Caco-2 (cell line): ENCODE results near the gene ALDH9A1. TPM values are rescaled to one million over a fixed set of nuclear protein-coding genes. Genes with fewer than 3 reads are reported as not detected.
"Not testable (repeated sequence)": the region's sequence is repeated elsewhere in the genome, so short reads cannot be mapped to it uniquely, and the experiment has no call there.

Experiments
- BruUV-seq: library from RNA; stranded (reverse); fragments of 400-500 nt; replicated peaks from 2 replicates; lab custom pipeline; 2021; lab: Mats Ljungman, UMichigan
- CTCF ChIA-PET: fragments of 300-600 bp; sonication (Branson Sonifier 250); formaldehyde crosslinking; loops from one replicate; lab custom pipeline; 2022; ENCODE audit warnings: antibody characterized with exemption; lab: Charles Lee
- POLR2A ChIA-PET: fragments of 300-600 bp; sonication (Branson Sonifier 250); formaldehyde crosslinking; loops from one replicate; lab custom pipeline; 2022; ENCODE audit warnings: antibody characterized with exemption; lab: Charles Lee
- DNase-seq, 2 experiments: peaks; one replicate each; pipeline versions ENCODE4 v3.0.0 to v3.0.0-alpha.2; 2020 to 2022
- H3K27me3 ChIP-seq: replicated peaks from 2 replicates; pipeline ENCODE4 v1.6.0; 2011; ENCODE audit warnings: low read length; ENCODE audit not compliant: control insufficient read depth, insufficient read depth
- H3K36me3 ChIP-seq: 2 replicates; pipeline ENCODE4 v1.5.1; 2011; ENCODE audit warnings: low read length; ENCODE audit not compliant: control insufficient read depth, insufficient read depth
- H3K4me1 ChIP-seq: fragments of 250-450 bp; sonication (Bioruptor Pico); 2 replicates; pipeline ENCODE4 v1.5.1; 2020; ENCODE audit warnings: mild to moderate bottlenecking
- H3K4me3 ChIP-seq: 2 replicates; pipeline ENCODE4 v1.5.1; 2011; ENCODE audit warnings: low read depth, mild to moderate bottlenecking, control low read depth, low read length
- H3K9me3 ChIP-seq: fragments of 250-450 bp; sonication (Bioruptor Pico); 2 replicates; pipeline ENCODE4 v1.5.1; 2020; ENCODE audit warnings: mild to moderate bottlenecking, moderate library complexity
- H3K27ac Mint-ChIP-seq: one replicate; pipeline ENCODE4 v1.8.0; 2022; ENCODE audit warnings: mixed read lengths; ENCODE audit not compliant: unreplicated experiment
- H3K27me3 Mint-ChIP-seq: one replicate; pipeline ENCODE4 v1.8.0; 2022; ENCODE audit warnings: mixed read lengths; ENCODE audit not compliant: insufficient read depth, unreplicated experiment
- H3K36me3 Mint-ChIP-seq: one replicate; pipeline ENCODE4 v1.8.0; 2022; ENCODE audit warnings: mild to moderate bottlenecking, mixed read lengths; ENCODE audit not compliant: insufficient read depth, unreplicated experiment
- H3K4me1 Mint-ChIP-seq: one replicate; pipeline ENCODE4 v1.8.0; 2022; ENCODE audit warnings: low read depth, mixed read lengths; ENCODE audit not compliant: unreplicated experiment
- H3K4me3 Mint-ChIP-seq: one replicate; pipeline ENCODE4 v1.8.0; 2022; ENCODE audit warnings: mild to moderate bottlenecking, moderate library complexity, mixed read lengths; ENCODE audit not compliant: unreplicated experiment
- H3K9me3 Mint-ChIP-seq: one replicate; pipeline ENCODE4 v1.8.0; 2022; ENCODE audit warnings: mixed read lengths; ENCODE audit not compliant: unreplicated experiment
- CTCF ChIP-seq, 2 experiments: fragments of 200-600 bp in 1 of 2; IDR thresholded peaks; 1 replicate in 1 of 2; 2 replicates in 1 of 2; pipeline versions ENCODE4 v1.5.1 to v1.8.0; 2011 to 2022; ENCODE audit warnings: antibody characterized with exemption in 1 of 2, control low read depth in 1 of 2, inconsistent platforms in 1 of 2, low read depth in 1 of 2, low read length in 1 of 2, mild to moderate bottlenecking in 1 of 2, moderate library complexity in 1 of 2; ENCODE audit not compliant: insufficient read depth in 1 of 2, severe bottlenecking in 1 of 2, unreplicated experiment in 1 of 2
- intact Hi-C: fragments of 100-400 bp; cut with micrococcal nuclease; formaldehyde crosslinking; loops from one replicate; pipeline ENCODE4 v1.10.0; 2022; ENCODE audit not compliant: unreplicated experiment
- total RNA-seq: library from RNA; stranded (reverse); gene quantifications from 2 replicates; pipeline ENCODE4 v1.2.3, GENCODE V29; 2022

The ALDH9A1 gene
- total RNA-seq, 1 experiment from 2014 or later: 33.9 TPM

GRCh38 chr1:165641231-165641987 lies 57.0 kb downstream of the ALDH9A1 start:
- no peaks in the 10 kb centered on the region for H3K27me3 ChIP-seq
- peaks cover 27% of the 10 kb centered on the region; the same call in 1 of the 2 replicates for H3K4me1 ChIP-seq
- no peak for TF ChIP-seq CTCF (IDR thresholded peaks at IDR 0.05; ENCODE audit: insufficient read depth in 1 of 2, low read depth in 1 of 2, low read length in 1 of 2, severe bottlenecking in 1 of 2, unreplicated experiment in 1 of 2)
- Mint-ChIP-seq H3K4me1 (peaks cover 13% of the 10 kb centered on the region), H3K4me3 (no peak overlapping the region), H3K27me3 (no peaks in the 10 kb centered on the region), H3K9me3 (no peaks in the 10 kb centered on the region), H3K36me3 (peaks cover 5% of the 10 kb centered on the region), H3K27ac (no peak overlapping the region)
- ChIA-PET POLR2A (no interaction called here), CTCF (no interaction called here)
- no peaks in the 10 kb centered on the region for H3K9me3 ChIP-seq
- H3K36me3 ChIP-seq: no peaks in the 10 kb centered on the region
- intact Hi-C loops: no loop called here
- no peak for DNase-seq
- H3K4me3 ChIP-seq: no peak overlapping the region
- BruUV-seq: no TSS peak

- intact Hi-C loops: no loop called here
- no peaks in the 10 kb centered on the region for H3K9me3 ChIP-seq
- H3K36me3 ChIP-seq: no peaks in the 10 kb centered on the region
- ChIA-PET CTCF (no interaction called here), POLR2A (no interaction called here)
- Mint-ChIP-seq H3K4me3 (no peak overlapping the region), H3K9me3 (no peaks in the 10 kb centered on the region), H3K27ac (no peak overlapping the region), H3K4me1 (peaks cover 13% of the 10 kb centered on the region), H3K27me3 (no peaks in the 10 kb centered on the region), H3K36me3 (peaks cover 4% of the 10 kb centered on the region)
- no peak for DNase-seq
- H3K27me3 ChIP-seq: no peaks in the 10 kb centered on the region
- BruUV-seq: no TSS peak
- no peak overlapping the region for H3K4me3 ChIP-seq
- no peak for TF ChIP-seq CTCF (IDR thresholded peaks at IDR 0.05; ENCODE audit: insufficient read depth in 1 of 2, low read depth in 1 of 2, low read length in 1 of 2, severe bottlenecking in 1 of 2, unreplicated experiment in 1 of 2)
- peaks cover 19% of the 10 kb centered on the region; the same call in 1 of the 2 replicates for H3K4me1 ChIP-seq
Observed at GRCh38 chr1:165639821-165640623, 58.3 kb downstream of the ALDH9A1 start.

- peak overlapping the region; percentile 47 for H3K27ac Mint-ChIP-seq
- H3K27me3 Mint-ChIP-seq, intact Hi-C loops, POLR2A ChIA-PET, H3K9me3 Mint-ChIP-seq, BruUV-seq, CTCF ChIA-PET, DNase-seq, H3K4me3 ChIP-seq, H3K9me3 ChIP-seq, H3K4me3 Mint-ChIP-seq, H3K36me3 ChIP-seq, H3K27me3 ChIP-seq: not testable (repeated sequence)
- H3K4me1 Mint-ChIP-seq: peaks cover 25% of the 10 kb centered on the region
- peaks cover 19% of the 10 kb centered on the region; the same call in 1 of the 2 replicates for H3K4me1 ChIP-seq
- peaks cover 15% of the 10 kb centered on the region for H3K36me3 Mint-ChIP-seq
Observed at GRCh38 chr1:165638211-165638610, 60.2 kb downstream of the ALDH9A1 start.
